Activated CD8-positive, alpha-beta memory T cell treated with anti-CD3 and anti-CD28 coated beads for 24 hours (primary cell): Measurements from ENCODE around the gene RAPGEF2.
"Not testable (repeated sequence)": the region's sequence is repeated elsewhere in the genome, so short reads cannot be mapped to it uniquely, and the experiment has no call there.

Source experiments
- DNase-seq: peaks from one replicate; pipeline ENCODE4 v3.0.0-alpha.2; 2020

The RAPGEF2 gene

DNA sequence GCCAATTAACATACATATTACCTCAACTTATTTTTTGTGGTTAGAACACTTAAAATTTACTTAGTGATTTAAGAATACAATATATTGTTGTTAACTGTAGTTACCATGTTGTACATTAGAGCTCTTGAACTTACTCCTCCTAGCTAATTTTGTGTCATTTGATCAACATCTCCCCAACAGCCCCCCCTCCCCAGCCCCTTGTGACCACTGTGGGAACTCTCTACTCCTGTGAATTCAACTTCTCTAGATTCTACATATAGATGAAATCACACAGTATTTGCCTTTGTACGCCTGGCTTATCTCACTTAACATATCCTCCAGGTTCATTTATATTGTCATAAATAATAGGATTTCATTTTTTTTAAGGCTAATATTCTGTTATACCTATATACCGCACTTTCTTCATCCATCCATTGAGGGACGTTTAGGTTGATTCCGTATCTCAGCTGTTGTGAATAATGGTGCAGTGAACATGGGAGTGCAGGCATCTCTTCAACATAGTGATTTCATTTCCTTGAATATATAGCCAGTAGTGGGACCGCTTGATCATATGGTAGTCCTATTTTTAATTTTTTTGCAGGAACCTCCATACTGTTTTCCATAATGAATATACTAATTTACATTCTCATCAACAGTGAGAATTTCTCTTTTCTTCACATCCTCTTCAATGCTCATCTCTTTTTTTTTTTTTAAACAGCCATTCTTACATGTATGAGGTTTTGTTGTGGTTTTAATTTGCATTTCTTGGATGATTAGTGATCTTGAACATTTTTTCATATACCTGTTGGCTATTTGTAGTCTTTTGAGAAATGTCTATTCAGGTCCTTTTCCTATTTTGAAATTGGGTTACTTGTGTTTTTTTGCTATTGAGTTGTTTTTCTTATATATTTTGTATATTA lies 66.8 kb downstream of the RAPGEF2 start:
- no peak for DNase-seq

DNA sequence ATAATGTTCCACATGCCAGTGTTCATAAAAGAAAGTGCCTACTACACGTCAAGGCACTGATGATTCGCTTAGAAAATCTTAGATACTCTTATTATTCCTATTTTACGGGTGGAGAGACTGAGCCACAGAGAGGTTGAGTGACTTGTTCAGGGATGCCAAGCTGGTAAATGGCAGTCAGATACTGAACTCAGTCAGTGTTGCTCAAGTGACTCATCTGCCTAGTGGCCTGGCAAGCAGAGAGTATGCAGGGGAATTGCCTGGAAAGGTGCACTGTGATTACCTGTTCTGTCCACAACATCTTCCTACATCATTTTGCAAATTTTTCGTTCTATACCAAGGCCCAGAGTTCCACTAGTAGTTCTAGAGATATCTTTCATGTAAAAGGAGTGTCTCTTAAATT lies 68.4 kb downstream of the RAPGEF2 start:
- no peak for DNase-seq

DNA sequence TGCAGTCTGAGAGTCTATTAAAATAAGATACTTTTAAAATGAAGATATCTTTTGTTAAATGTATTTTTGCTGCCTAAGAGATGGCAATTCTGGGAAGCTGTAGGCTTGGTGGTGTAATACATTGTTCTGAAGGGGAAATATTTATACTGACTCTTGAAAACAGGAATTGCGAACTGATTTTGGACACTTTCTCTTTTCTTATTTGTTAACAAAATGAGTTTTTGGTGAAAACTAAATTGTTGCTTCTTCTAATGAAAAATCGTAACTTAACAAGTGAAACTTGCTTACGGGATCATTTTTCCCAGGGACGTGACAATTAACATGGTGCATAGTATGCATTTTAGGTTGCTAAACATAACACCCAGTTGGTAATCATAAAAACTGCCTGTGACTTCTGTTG lies 71.0 kb downstream of the RAPGEF2 start:
- no peak for DNase-seq

DNA sequence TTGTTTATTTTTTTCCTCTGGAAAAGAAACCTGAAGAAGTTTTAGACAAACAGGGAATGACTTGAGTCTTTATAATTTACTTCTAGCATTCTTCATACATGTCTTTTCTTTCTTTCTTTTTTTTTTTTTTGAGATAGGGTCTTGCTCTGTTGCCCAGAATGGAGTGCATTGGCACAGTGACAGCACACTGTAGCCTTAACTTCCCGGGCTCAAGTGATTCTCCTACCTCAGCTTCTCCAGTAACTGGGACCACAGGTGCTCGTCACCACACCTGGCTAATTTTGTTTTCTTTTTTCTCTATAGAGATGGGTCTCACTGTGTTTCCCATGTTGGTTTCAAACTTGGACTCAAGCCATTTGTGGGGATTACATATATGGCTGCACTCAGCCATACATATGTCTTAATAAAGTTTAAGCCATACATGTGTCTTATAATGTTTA lies 71.8 kb downstream of the RAPGEF2 start:
- DNase-seq: no peak

DNA sequence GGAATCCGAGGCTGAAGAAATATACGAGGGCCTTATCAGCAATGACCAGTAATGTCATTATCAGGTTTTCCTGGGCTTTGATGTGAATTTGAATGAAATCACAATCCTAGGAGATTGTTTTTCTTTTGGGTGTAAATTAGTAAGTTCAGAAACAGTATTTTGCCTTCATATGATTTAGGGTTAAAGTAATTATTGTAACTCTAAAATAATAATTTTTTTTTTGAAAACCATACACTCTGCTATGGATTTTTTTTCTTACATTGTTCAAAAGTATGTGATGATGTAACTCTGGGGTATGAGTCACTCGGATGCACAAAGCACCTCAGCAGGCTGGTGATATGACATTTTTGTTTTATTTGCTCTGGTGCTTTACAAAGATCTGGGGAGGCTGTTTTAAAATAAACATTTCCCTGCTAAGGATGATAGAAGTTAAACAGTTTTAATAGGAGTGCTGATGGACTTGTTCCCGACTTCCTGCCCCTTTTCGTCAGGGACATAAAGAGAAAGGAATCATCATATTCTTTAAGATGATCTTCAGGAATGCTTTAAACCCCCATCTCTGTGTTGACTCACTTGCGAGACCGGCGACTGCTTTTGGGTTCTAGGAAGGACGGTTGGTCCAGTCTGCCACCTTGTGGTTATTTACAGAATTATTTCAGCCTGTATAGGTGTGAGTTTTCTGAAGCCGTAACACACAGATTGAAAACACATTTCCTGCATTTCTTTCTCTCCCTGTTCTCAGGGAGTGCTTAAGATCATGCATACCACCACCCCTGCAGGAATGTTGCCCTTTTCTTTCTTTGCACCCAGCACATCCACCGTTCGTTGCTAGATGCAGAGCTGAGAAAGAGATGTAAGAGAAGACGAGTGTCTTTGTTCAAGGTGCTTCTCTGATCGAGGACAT lies 72.5 kb downstream of the RAPGEF2 start:
- DNase-seq: peak; percentile 68

DNA sequence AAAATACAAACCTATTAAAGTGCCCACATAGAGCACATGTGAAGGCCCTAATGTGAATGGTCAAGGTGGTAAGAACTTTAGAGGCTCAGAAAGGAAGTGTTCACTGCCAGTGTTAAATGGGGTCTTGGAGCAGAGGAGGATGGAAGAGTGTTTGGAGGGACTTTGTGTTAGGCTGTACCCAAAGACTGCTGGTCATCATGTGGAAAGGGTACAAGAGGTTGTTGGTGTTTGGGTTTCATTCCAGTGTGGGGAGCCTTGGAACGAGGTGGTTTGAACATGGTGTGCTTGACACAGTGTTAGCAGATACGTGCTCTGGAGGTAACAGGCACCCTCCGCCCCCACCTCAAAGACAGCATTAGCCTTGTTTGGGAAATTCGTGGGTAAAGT lies 73.1 kb downstream of the RAPGEF2 start:
- no peak for DNase-seq

DNA sequence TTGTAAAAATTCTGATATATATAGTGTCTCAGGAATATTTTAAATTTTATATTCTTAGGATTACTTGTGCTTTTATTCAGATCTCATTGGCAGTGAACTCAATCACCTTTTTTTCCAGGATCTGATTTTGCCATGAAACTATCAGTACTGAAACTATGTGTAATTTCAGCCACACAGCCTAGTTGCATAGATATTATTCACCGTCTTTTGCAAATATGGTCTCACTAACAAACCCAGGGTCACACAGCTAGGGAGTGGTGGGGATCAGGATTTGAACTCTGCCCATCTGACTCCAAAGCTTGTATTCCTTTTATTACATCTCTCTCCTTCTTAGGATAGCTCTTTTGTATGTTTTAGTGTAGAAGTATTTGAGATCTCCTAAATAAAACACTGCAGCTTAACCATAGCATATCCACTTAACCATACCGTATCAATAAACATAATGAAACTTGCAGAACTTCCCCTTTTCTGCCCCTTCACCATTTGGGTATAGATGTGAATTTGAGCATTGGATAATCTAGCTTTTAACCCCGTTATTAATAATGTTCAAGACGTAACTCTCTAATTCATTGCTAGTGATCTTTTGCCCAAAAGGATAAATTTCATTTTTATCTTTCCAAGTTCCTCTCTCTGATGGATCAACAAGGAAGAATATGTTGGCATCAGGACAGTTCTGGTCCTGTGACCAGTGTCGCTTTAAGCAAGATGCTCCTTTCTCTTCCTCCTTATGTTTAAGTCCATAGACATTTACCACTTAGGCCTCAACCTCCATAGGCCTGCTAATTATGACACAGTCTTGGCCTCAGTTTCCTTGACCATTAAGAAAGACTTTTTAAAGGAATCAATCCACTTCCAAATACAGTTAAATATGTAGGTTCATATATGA lies 74.6 kb downstream of the RAPGEF2 start:
- DNase-seq: no peak

DNA sequence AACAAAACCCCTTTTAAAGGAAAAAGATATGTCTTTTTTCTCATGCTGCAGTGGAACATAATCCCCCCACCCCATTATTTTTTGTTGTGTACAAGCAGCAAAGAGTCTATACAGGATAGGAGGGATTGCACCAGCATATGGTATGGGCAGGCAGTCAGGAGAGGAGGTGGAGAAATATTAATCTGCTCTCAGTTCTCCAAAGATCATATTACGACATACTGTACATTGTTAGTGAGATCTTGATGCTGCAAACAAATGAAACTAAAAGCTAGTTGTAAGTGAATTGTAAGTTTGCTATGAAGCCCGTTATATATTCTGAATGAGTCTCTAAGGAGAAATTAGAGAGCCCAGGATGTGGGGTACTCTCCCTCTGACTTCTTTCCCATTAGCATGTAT lies 75.3 kb downstream of the RAPGEF2 start:
- no peak for DNase-seq

DNA sequence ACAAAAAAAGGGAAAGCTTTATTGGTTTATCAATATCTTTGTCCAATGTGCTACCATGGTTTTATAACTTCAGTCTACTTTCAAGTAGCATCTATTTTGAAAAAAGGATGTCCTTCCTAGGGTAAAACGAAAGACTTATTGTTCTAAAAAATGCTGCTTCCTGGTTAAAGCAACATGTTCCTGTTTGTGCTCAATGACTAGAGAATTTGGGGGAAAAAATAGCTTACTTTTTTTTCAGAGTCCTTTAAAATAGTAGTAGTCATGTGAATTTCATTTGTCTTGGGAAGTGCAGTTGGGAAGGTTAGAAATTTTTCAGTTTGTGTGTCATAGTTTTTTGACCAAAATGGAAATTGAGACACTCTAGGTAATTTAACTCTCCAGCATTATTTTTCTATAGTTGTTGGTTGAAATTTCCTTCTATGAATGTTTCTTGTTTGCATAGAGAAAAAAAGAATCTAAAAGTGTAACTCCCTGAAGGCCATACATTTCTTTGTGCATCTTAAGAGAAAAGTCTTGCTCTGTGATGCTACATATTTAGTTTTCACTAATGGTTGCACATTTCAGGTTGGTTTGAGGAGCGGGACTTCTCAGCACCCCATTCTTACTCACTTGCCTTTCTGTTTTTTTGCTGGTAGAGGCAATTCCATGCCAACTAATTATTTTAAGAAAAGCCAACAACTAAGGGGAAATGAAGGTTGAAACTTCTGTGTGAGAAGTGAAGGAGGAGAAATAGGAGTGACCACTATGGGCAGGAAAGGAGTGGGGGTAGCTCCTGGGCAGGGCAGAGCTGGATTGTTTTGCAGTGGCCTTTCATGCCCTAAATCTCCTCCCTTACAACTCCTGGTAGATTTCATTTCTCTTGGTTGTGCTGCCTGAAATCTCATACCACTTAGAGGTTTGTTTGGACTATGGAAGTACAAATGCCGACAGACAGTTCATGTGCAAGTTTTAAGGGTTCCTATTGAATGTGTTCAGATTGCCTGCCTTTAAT lies 76.4 kb downstream of the RAPGEF2 start:
- DNase-seq: no peak

DNA sequence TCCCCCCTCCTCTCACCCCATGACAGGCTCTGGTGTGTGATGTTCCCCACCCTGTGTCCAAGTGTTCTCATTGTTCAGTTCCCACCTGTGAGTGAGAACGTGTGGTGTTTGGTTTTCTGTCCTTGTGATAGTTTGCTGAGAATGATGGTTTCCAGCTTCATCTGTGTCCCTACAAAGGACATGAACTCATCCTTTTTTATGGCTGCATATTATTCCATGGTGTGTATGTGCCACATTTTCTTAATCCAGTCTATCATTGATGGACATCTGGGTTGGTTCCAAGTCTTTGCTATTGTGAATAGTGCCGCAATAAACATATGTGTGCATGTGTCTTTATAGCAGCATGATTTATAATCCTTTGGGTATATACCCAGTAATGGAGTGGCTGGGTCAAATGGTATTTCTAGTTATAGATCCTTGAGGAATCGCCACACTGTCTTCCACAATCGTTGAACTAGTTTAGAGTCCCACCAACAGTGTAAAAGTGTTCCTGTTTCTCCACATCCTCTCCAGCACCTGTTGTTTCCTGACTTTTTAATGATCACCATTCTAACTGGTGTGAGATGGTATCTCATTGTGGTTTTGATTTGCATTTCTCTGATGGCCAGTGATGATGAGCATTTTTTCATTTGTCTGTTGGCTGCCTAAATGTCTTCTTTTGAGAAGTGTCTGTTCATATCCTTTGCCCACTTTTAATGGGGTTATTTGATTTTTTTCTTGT lies 81.2 kb downstream of the RAPGEF2 start:
- DNase-seq: not testable (repeated sequence)

DNA sequence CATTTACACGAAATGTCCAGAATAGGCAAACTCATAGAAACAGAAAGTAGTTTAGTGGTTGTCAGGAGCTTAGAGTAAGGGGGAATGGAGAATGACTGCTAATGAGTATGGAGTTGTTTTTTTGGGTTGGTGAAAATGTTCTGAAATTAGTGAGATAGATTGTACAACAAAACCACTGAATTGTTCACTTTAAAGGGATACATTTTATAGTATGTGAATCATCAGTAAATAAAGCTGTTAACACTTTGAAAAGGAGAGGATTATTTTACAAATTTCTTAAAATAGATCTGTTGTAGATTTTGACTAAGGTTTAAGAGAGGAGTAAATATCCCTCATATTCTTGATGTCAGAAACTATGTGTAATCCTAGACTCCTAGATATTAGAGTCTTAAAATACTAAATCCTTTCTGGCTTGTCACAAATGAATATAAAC lies 82.7 kb downstream of the RAPGEF2 start:
- DNase-seq: no peak

DNA sequence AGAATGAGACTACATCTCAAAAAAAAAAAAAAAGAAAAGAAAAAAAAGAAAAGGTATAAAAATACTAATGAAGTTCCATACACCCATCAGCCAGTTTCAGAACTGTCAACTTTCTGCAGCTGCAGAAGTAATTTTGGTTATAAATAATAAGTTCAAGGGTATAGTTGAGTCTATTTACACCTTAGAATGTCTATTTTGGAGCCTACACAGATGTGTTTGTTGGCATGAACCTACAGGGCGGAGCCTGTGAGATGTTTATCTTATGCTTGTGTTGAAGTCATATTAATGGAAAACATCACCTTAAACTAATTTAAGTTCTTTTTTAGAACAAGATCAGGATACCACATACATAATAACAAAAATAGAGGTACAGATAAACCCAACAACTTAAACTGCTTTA lies 85.8 kb downstream of the RAPGEF2 start:
- no peak for DNase-seq

DNA sequence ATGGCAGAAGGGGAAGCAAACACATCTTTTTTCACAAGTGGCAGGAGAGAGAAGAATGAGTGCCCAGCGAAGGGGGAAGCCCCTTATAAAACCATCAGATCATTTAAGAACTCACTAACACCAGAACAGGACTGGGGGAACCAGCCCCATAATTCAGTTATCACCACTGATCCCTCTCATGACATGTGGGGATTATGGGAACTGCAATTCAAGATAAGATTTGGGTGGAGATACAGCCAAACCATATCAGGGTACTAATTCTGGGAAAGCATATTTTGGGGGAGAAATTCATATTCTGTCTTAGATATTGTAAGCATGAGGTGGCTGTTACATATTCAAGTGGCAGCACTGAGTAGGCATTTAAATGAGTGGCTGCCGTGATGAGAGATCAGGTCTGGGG lies 87.8 kb downstream of the RAPGEF2 start:
- no peak for DNase-seq

DNA sequence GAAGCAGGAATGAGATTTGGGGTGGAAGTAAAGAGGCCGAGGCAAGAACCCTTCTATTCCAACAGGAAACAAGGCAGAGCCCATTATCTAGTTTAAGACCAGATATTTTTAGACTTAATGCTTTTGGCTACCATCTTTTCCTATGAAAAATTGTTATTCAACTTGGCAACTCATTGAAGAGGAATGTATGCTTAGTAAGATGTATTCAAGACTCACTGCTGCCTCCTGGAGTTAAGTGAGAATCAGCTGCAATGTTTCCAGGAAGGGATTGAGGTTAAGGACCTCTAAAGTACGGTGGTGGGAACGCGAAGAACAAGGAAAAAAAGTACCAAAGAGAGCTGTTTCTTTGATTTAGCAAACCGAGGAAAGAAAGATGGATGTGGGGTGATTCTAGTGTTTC lies 89.1 kb downstream of the RAPGEF2 start:
- DNase-seq: no peak

DNA sequence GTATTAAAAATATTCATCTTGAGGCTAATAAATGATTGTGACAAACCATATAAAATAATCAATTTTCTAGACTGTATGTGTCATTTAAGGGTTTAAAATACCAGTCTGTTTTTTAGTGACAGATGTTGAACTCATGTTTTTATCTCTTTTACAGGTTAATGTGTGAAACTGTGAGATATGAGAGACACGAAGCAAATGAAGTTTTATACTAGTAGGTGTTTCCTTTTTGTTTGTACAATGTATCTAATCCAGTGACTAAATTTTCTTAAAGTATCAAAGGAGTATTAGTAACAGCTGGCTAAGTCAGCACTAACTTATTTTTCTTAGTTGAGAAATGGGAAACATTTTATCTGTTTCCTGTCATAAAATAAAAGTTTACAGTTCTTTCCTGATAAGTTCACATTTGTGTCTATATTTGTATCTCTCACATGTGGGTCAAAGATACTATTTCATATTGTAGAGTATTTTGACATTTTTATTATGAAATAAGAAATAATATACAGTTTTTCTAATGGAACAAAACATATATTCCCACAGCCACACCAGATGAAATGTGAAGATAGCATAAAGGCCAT lies 90.3 kb downstream of the RAPGEF2 start:
- no peak for DNase-seq

DNA sequence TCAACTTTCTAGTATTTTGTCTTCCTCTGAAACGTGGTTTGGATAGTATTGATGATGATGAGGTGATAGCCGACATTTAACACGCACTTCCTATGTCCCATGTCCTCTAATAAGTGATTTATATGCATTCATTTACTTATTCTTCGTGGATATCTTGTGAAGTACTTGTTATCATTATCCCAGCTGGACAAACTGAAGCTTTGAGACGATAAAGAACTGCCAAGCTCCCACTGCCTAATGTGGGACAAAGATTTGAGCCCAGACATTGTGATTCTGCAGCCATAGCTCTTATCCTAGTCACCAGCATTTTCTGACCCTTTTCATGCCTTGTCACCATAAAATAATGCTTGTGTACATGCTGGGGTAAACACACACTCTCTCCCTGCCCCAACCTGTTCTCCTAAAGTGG lies 92.5 kb downstream of the RAPGEF2 start:
- DNase-seq: no peak

DNA sequence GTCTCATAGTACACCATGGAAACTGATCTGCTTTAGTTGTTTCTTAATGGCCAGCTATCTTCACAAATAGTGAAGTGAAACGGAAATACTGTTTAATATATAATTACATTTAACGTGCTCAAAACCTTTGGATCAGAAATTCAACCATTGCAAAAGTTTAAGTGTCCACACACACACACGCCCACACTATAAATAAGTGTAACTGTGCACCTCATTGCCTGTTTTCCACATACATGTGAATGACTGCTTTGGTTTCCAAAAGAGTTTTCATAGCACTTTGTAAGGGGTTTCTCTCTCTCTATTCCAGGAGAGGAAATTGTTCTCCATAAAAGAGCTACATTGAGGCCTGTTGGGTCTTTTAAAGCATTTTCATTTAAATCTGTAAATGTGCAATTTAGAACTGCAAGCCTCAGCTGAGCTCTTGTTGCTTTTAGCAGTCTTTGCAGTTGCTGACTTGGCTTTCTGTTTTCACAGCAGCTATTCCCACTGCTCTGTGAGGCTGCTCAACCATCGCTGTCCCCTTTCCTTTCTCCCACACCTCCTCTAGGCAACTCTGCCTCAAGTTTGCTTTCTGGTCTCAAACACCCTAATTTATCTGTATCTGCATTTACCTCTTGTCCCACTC lies 94.5 kb downstream of the RAPGEF2 start:
- DNase-seq: no peak

DNA sequence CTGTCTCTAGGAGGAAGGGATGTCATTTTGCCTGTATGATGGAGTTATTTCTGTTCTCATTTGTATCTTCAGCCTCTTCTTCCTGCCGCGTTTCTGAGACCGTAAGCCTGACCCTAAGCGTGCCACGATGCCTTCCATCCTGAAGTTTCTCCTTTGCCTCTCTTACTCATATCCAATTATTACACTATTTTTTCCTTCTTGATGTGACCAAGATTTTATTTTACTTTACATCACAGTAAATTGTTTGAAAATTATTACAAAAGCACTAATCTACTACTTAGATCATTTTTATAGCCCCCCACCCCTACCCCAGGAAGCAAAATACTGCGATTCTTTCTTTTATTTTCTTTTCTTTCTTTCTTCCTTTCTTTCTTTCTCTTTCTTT lies 95.0 kb downstream of the RAPGEF2 start:
- no peak for DNase-seq

DNA sequence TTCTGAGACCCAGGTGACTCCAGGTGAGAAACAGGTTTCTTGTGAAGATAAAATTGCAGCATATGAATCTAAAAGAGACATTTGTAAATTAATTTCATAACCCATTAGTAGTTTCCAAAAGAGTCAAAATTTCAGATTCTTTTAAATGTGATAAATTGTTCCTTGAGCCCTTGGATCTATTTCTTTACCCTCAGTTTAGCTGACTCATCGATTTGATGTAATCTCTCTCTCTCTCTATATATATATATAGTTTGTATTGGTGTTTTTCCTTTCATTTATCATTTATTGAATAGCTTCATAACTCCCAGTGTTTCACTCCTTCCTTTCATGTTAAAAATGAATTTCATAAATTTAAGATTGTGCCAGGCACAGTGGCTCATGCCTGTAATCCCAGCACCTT lies 96.9 kb downstream of the RAPGEF2 start:
- DNase-seq: no peak

DNA sequence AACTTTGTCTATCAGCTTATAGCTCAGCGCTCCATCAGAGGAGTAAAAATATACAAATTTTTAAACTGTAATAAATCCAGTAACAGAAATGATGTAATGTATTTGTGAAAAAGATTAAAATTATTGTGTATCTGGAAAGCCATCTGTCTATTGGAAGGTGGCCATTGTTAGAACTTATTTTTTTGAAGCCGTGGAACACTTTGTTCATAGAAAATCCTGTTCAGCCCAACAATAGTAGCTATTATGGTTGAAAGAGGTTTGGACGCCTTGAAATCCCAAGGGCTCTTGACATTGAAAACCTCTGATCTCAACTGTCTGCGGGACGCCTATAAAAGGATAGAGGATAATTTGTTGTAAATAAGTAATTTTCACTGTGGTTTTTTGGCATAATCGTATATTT lies 98.3 kb downstream of the RAPGEF2 start:
- no peak for DNase-seq
